ENCODE results near the gene SLX9.

The SLX9 gene

DNA sequence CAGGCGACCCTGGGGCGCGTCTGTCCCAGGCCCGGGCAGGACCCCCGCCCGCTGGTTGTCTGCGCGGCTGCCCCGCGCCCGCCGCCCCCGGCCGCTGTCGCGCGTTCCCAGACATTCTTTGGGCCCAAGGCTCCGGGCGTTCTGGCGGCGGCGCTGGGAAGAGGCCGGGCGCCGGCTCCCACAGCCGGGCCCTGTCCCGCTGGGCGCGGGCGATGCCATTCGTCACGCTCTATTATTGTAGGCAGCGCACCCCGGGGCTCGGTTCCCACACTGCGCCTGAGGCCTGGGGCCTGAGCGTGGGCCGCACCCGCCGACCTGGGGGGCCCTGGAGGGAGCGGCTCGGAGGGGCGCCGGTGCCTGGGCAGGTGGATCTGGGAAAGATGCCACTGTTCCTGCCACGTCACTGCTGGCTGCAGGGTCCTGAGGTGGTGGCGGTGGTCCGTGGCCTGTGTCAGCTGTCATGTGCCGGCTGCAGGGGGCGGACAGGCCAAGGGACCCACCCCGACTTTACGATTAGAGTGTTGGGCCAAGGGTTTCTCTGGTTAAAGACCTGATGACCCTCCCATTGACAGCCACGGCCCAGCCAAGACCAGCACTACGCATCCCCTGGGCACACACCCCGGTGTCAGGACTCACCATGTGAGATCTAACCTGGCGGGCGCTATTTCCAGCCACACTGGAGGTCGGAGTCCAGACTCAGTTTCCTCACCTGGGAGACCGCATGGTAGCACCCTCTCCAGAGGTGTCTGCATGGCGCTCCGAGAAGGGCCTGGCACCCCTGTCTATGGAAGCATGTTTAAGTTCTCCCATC, 79.5 kb downstream of the SLX9 start:
- Histone ChIP-seq H3K4me3 (replicated peaks; ENCODE audit: insufficient read depth, low read length) (no peak overlapping the region), H3K27ac (replicated peaks) (no peak overlapping the region), H3K27me3 (ENCODE audit: insufficient read depth, poor library complexity, severe bottlenecking) (peaks cover 41% of the 10 kb centered on the region)
- no peak for DNase-seq (ENCODE audit: low read depth in 1 of 2, low spot score in 1 of 2)
- TF ChIP-seq CTCF (IDR thresholded peaks at IDR 0.05; ENCODE audit: insufficient read depth, low read length): no peak
- no peak for TF ChIP-seq GABPA (IDR thresholded peaks at IDR 0.05; ENCODE audit: low read depth)
- TF ChIP-seq, protein P1, sequence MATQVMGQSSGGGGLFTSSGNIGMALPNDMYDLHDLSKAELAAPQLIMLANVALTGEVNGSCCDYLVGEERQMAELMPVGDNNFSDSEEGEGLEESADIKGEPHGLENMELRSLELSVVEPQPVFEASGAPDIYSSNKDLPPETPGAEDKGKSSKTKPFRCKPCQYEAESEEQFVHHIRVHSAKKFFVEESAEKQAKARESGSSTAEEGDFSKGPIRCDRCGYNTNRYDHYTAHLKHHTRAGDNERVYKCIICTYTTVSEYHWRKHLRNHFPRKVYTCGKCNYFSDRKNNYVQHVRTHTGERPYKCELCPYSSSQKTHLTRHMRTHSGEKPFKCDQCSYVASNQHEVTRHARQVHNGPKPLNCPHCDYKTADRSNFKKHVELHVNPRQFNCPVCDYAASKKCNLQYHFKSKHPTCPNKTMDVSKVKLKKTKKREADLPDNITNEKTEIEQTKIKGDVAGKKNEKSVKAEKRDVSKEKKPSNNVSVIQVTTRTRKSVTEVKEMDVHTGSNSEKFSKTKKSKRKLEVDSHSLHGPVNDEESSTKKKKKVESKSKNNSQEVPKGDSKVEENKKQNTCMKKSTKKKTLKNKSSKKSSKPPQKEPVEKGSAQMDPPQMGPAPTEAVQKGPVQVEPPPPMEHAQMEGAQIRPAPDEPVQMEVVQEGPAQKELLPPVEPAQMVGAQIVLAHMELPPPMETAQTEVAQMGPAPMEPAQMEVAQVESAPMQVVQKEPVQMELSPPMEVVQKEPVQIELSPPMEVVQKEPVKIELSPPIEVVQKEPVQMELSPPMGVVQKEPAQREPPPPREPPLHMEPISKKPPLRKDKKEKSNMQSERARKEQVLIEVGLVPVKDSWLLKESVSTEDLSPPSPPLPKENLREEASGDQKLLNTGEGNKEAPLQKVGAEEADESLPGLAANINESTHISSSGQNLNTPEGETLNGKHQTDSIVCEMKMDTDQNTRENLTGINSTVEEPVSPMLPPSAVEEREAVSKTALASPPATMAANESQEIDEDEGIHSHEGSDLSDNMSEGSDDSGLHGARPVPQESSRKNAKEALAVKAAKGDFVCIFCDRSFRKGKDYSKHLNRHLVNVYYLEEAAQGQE (IDR thresholded peaks at IDR 0.05; ENCODE audit: insufficient replicate concordance, low read depth): no peak
- TF ChIP-seq SPI1 (IDR thresholded peaks at IDR 0.05; ENCODE audit: borderline replicate concordance, low read depth): no peak
- TF ChIP-seq POLR2AphosphoS5 (IDR thresholded peaks at IDR 0.05; ENCODE audit: low read depth): no peak

DNA sequence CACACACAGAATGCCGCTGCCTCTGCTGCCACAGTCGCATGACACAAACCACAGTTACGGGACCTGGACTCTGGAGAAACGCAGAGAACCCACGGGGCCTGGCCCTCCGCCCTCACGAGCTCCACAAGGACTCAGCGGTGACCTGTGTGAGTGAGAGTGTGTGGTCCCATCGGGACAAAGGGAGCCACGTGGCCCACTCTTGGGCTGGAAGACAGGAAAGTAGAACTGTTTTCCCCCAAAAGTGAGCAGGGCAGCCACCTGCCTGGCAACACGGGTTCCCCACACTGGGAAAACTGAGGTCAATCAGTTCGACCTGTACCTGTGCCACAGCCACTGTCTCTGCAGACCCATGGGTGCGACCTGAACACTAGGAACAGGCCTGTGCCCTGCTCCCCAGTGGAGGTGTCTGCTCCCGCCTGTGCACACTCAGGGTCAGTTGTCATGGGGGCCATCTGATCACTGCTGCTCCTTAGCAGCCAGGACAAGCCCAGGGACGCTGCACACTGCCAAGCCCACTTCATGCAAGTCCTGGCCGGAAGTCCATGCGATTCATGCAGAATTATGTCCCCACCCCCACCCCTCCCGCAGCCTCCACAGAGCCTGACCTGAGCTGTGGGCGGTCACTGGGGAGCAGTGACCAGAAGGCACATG, 80.2 kb downstream of the SLX9 start:
- H3K27me3 ChIP-seq (ENCODE audit: insufficient read depth, poor library complexity, severe bottlenecking): peaks cover 38% of the 10 kb centered on the region
- no peak for TF ChIP-seq POLR2AphosphoS5 (IDR thresholded peaks at IDR 0.05; ENCODE audit: low read depth)
- TF ChIP-seq GABPA (IDR thresholded peaks at IDR 0.05; ENCODE audit: low read depth): no peak
- TF ChIP-seq, protein P1 (IDR thresholded peaks at IDR 0.05; ENCODE audit: insufficient replicate concordance, low read depth): no peak
- TF ChIP-seq SPI1 (IDR thresholded peaks at IDR 0.05; ENCODE audit: borderline replicate concordance, low read depth): no peak
- no peak overlapping the region for H3K27ac ChIP-seq (replicated peaks)

GRCh38 chr21:45020629-45021427, 81.0 kb downstream of the SLX9 start:
- no peak for TF ChIP-seq CTCF (IDR thresholded peaks at IDR 0.05; ENCODE audit: insufficient read depth, low read length)
- no peak for TF ChIP-seq POLR2AphosphoS5 (IDR thresholded peaks at IDR 0.05; ENCODE audit: low read depth)
- no peak for TF ChIP-seq SPI1 (IDR thresholded peaks at IDR 0.05; ENCODE audit: borderline replicate concordance, low read depth)
- no peak for TF ChIP-seq GABPA (IDR thresholded peaks at IDR 0.05; ENCODE audit: low read depth)
- TF ChIP-seq, protein P1 (IDR thresholded peaks at IDR 0.05; ENCODE audit: insufficient replicate concordance, low read depth): no peak
- DNase-seq (ENCODE audit: low read depth in 1 of 2, low spot score in 1 of 2): no peak

More for the DNA sequence above, 80.2 kb downstream of the SLX9 start:
- H3K4me3 ChIP-seq (replicated peaks; ENCODE audit: insufficient read depth, low read length): no peak overlapping the region
- no peak for DNase-seq (ENCODE audit: low read depth in 1 of 2, low spot score in 1 of 2)

More at GRCh38 chr21:45020629-45021427, 81.0 kb downstream of the SLX9 start:
- Histone ChIP-seq H3K27ac (replicated peaks) (no peak overlapping the region), H3K4me3 (replicated peaks; ENCODE audit: insufficient read depth, low read length) (no peak overlapping the region), H3K27me3 (ENCODE audit: insufficient read depth, poor library complexity, severe bottlenecking) (peaks cover 30% of the 10 kb centered on the region)

All from HL-60 (cell line).